ENCODE measurements around the gene SLC25A25.

GRCh38 chr9:128122809-128123175 lies 54.8 kb downstream of the SLC25A25 start:
- TF ChIP-seq EZH2 (IDR thresholded peaks at IDR 0.05; ENCODE audit: insufficient read depth, poor library complexity, severe bottlenecking) (no peak), EZH2phosphoT487 (IDR thresholded peaks at IDR 0.05; ENCODE audit: insufficient read depth, low read depth) (no peak)
